Central memory CD8-positive, alpha-beta T cell (primary cell): ENCODE data around the gene CHST11.

Experiments used
- ATAC-seq: fragments of 150-1000 bp; cut with Tn5 transposase; replicated peaks from 2 replicates; pipeline ENCODE4 v1.10.0; 2022; ENCODE audit warnings: mild to moderate bottlenecking, moderate FRiP score, moderate number of reproducible peaks; ENCODE audit not compliant: poor library complexity, severe bottlenecking; ENCODE audit errors: extremely low read depth
- DNase-seq, 2 donors: peaks; one replicate each; pipeline ENCODE4 v3.0.0; 2021; ENCODE audit warnings: low spot score in 2 of 2
- H3K27ac Mint-ChIP-seq: one replicate; pipeline ENCODE4 v1.8.0; 2022; ENCODE audit warnings: low read depth, mild to moderate bottlenecking, moderate library complexity, mixed read lengths
- H3K27me3 Mint-ChIP-seq: one replicate; pipeline ENCODE4 v1.8.0; 2022; ENCODE audit warnings: mixed read lengths
- H3K36me3 Mint-ChIP-seq: one replicate; pipeline ENCODE4 v1.8.0; 2022; ENCODE audit warnings: mild to moderate bottlenecking, moderate library complexity, mixed read lengths; ENCODE audit not compliant: insufficient read depth
- H3K4me1 Mint-ChIP-seq: one replicate; pipeline ENCODE4 v1.8.0; 2022; ENCODE audit warnings: mixed read lengths
- H3K4me3 Mint-ChIP-seq: one replicate; pipeline ENCODE4 v1.8.0; 2022; ENCODE audit warnings: mild to moderate bottlenecking, moderate library complexity, mixed read lengths
- H3K9me3 Mint-ChIP-seq: one replicate; pipeline ENCODE4 v1.8.0; 2022; ENCODE audit warnings: mixed read lengths

Gene CHST11

DNA sequence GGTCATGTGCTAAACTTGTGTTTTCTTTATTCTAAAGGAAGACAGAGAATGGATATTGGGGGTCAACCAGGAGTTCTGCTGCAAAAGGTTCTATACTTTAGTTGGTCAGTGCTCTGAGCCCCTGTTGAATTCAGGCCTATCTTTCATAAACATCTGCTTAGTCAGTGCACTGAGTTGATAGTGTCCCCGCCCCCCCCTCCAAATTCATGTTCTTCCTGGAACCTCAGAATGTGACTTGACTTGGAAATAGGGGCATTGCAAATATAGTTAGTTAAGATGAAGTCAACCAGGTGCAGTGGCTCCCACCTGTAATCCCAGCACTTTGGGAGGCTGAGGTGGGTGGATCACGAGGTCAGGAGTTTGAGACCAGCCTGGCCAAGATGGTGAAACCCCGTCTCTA lies 23.3 kb downstream of the CHST11 start:
- Mint-ChIP-seq H3K9me3 (no peaks in the 10 kb centered on the region), H3K36me3 (peaks cover 6% of the 10 kb centered on the region), H3K27ac (peak overlapping the region; percentile 78), H3K4me1 (peaks cover 82% of the 10 kb centered on the region), H3K27me3 (no peaks in the 10 kb centered on the region), H3K4me3 (no peak overlapping the region)
- ATAC-seq (no peak), DNase-seq (no peak)

- peaks cover 7% of the 10 kb centered on the region for H3K36me3 Mint-ChIP-seq
- DNase-seq (no peak), ATAC-seq (no peak)
- H3K9me3 Mint-ChIP-seq, result no peaks in the 10 kb centered on the region
- peaks cover 87% of the 10 kb centered on the region for H3K4me1 Mint-ChIP-seq
- peak overlapping the region; percentile 78 for H3K27ac Mint-ChIP-seq
- H3K27me3 Mint-ChIP-seq, result no peaks in the 10 kb centered on the region
- no peak overlapping the region for H3K4me3 Mint-ChIP-seq
Measured at GRCh38 chr12:104480826-104481440, 24.2 kb downstream of the CHST11 start.

GRCh38 chr12:104482113-104482512 lies 25.4 kb downstream of the CHST11 start:
- Mint-ChIP-seq H3K4me3 (peak overlapping the region; percentile 37), H3K27ac (peak overlapping the region; percentile 26), H3K4me1 (peaks cover 92% of the 10 kb centered on the region), H3K27me3 (no peaks in the 10 kb centered on the region), H3K36me3 (peaks cover 8% of the 10 kb centered on the region), H3K9me3 (no peaks in the 10 kb centered on the region)
- DNase-seq (no peak), ATAC-seq (no peak)

DNA sequence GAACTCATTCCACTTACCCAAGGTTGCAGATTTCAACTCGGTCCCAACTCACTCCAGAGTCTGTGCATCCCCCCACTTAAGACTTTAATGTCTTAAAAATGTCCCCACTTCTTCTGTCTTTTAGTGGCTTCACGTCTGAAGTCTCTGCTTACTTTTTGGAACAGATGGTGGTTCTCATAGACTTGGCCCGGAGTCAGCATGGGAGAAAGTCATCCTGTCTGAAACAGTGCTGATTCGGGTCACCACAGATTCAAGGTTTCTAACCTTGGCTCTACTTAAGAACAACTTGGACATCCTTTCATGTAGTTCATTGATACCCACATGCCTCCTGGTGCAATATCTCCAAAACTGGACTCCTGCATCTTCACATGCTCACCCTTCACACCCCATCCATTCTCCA lies 26.0 kb downstream of the CHST11 start:
- peak overlapping the region; percentile 26 for H3K27ac Mint-ChIP-seq
- peak overlapping the region; percentile 10 for H3K4me3 Mint-ChIP-seq
- H3K4me1 Mint-ChIP-seq, result peaks cover 91% of the 10 kb centered on the region
- no peaks in the 10 kb centered on the region for H3K9me3 Mint-ChIP-seq
- DNase-seq (no peak), ATAC-seq (no peak)
- no peaks in the 10 kb centered on the region for H3K27me3 Mint-ChIP-seq
- peaks cover 10% of the 10 kb centered on the region for H3K36me3 Mint-ChIP-seq

- H3K36me3 Mint-ChIP-seq, result peaks cover 6% of the 10 kb centered on the region
- DNase-seq (no peak), ATAC-seq (no peak)
- peak overlapping the region; percentile 26 for H3K27ac Mint-ChIP-seq
- no peaks in the 10 kb centered on the region for H3K27me3 Mint-ChIP-seq
- H3K4me3 Mint-ChIP-seq, result peak overlapping the region; percentile 26
- H3K4me1 Mint-ChIP-seq, result peaks cover 87% of the 10 kb centered on the region
- no peaks in the 10 kb centered on the region for H3K9me3 Mint-ChIP-seq
Measured at GRCh38 chr12:104484079-104484478, 27.3 kb downstream of the CHST11 start.

DNA sequence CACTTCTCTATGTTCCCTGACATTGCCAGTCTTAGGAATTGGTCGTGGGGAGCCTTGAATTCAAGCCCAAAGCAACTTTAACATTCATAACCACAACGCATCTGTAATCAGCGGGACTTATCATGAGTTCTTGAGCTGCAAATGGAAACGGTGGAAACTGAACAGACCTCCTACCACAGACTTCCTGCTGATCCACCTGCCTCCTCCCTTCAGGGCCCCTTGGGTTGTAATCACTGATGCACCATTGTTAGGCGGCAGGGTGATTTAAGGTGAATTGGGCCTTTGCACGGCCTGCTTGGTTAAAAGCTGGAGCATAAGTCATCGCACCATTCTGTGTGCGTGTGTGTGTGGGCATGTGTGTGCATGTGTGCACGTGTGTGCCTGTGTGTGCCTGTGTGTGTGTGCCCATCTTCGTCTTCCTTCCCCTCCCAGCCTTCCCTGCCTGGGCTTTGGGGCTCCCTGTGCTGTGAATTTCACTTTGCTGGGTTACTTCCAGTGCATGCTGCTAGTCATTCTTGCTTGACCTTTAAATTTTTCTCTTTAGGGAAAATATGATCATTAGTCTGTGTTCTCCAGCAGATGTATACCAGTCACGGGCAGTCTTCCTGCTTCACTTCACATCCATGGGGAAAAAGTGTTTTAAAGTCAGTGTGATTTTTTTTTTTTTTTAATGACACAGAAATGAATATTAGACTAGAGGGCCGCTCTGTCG lies 29.1 kb downstream of the CHST11 start:
- Mint-ChIP-seq H3K27ac (peak overlapping the region; percentile 60), H3K4me1 (peaks cover 90% of the 10 kb centered on the region), H3K27me3 (no peaks in the 10 kb centered on the region), H3K36me3 (peaks cover 9% of the 10 kb centered on the region), H3K9me3 (no peaks in the 10 kb centered on the region), H3K4me3 (peak overlapping the region; percentile 26)
- DNase-seq (peak in 1 of 2 donors; percentile 44), ATAC-seq (peak; percentile 86)

DNA sequence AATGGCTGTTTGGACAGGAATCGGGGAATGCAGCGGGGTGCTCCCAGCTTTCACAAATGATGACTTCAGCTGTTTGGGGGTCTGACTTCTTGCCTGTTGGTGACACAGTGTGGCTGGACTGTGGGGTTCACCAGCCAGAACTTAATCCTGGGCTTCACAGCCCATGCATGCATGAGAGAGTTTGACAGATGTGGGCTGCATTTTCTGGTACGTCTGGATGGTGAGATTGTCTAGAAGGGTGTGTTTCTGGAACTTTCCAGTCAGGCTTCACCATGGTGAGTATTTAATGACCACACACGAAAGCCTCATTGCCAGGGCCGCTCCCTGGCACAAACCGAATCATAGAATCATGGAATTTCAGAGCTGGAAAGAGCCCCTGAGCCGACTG lies 29.6 kb downstream of the CHST11 start:
- Mint-ChIP-seq H3K36me3 (peaks cover 9% of the 10 kb centered on the region), H3K27ac (peak overlapping the region; percentile 60), H3K9me3 (no peaks in the 10 kb centered on the region), H3K27me3 (no peaks in the 10 kb centered on the region), H3K4me3 (peak overlapping the region; percentile 26), H3K4me1 (peaks cover 90% of the 10 kb centered on the region)
- no peak for DNase-seq
- ATAC-seq, result no peak

- DNase-seq (no peak), ATAC-seq (no peak)
- H3K4me3 Mint-ChIP-seq, result no peak overlapping the region
- H3K36me3 Mint-ChIP-seq, result peaks cover 8% of the 10 kb centered on the region
- H3K4me1 Mint-ChIP-seq, result peaks cover 90% of the 10 kb centered on the region
- H3K27me3 Mint-ChIP-seq, result no peaks in the 10 kb centered on the region
- H3K27ac Mint-ChIP-seq, result peak overlapping the region; percentile 66
- H3K9me3 Mint-ChIP-seq, result no peaks in the 10 kb centered on the region
Measured at GRCh38 chr12:104486943-104487819, 30.4 kb downstream of the CHST11 start.

DNA sequence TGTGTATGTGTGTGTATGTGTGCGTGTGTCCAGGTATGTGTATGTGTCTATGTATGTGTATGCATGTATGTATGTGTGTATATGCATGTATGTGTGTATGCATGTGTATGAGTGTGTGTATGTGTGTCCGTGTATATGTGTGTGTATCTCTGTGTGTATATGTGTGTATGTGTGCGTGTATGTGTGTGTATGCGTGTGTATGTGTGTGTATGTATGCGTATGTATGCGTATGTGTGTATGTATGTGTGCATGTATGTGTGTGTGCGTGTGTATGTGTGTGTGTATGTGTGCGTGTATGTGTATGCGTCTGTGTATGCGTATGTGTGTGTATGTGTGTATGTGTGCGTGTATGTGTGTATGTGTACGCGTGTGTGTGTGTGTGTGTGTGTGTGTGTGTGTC lies 31.6 kb downstream of the CHST11 start:
- H3K4me3 Mint-ChIP-seq, result no peak overlapping the region

DNA sequence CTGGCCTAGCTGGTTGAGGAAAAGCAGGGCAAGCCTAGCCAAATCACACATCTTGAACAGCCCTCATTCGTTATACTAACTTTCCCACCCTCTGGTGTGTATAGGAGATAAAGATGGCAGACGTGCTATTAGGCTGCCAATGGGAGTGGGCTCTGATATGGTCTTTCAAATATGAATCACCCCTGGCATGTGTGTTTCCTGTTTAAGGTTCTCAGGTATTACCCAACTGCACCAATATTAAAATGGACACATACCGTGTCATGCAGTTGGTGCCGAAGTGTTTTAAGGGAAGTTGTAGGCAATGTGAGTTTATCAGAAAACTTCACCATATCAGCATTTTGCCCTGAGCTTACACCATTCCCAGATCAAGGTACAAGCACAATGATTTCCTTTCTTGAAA lies 33.4 kb downstream of the CHST11 start:
- peaks cover 89% of the 10 kb centered on the region for H3K4me1 Mint-ChIP-seq
- no peaks in the 10 kb centered on the region for H3K9me3 Mint-ChIP-seq
- H3K4me3 Mint-ChIP-seq, result peak overlapping the region; percentile 14
- DNase-seq (no peak), ATAC-seq (no peak)
- H3K36me3 Mint-ChIP-seq, result peaks cover 7% of the 10 kb centered on the region
- H3K27ac Mint-ChIP-seq, result peak overlapping the region; percentile 87
- H3K27me3 Mint-ChIP-seq, result no peaks in the 10 kb centered on the region

More for the DNA sequence above, 31.6 kb downstream of the CHST11 start:
- Mint-ChIP-seq H3K9me3 (no peaks in the 10 kb centered on the region), H3K27me3 (no peaks in the 10 kb centered on the region), H3K36me3 (peaks cover 7% of the 10 kb centered on the region), H3K27ac (peak overlapping the region; percentile 66), H3K4me1 (peaks cover 89% of the 10 kb centered on the region)
- DNase-seq (no peak), ATAC-seq (no peak)

GRCh38 chr12:104490850-104491249 lies 34.1 kb downstream of the CHST11 start:
- Mint-ChIP-seq H3K4me1 (peaks cover 85% of the 10 kb centered on the region), H3K9me3 (no peaks in the 10 kb centered on the region), H3K27me3 (no peaks in the 10 kb centered on the region), H3K36me3 (peaks cover 7% of the 10 kb centered on the region), H3K27ac (peak overlapping the region; percentile 87), H3K4me3 (peak overlapping the region; percentile 14)
- DNase-seq, result no peak
- peak; percentile 3 for ATAC-seq

DNA sequence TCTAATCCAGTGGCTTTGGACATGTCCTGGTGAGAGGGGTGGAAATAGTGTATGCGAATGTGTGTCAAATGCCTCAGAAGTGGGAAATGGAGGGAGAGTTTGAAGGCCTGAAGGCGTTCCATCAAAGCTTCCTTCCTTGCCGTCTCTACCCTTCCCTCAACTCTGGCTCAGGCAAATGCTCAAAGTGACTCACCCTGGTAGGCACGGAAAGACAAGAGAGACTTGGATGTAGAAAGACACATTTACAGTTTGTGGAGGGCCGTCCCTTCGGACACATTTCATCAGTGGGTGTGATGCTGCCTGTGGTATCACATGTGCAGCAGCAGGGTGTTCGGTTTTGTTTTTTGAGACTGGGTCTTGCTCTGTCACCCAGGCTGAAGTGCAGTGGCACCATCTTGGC lies 36.7 kb downstream of the CHST11 start:
- Mint-ChIP-seq H3K36me3 (peaks cover 7% of the 10 kb centered on the region), H3K9me3 (no peaks in the 10 kb centered on the region), H3K4me1 (peaks cover 82% of the 10 kb centered on the region), H3K27me3 (no peaks in the 10 kb centered on the region), H3K27ac (no peak overlapping the region), H3K4me3 (peak overlapping the region; percentile 65)
- DNase-seq (no peak), ATAC-seq (no peak)
